SK-N-SH (cell line): ENCODE measurements around the gene KCNMB1.

Source experiments
- CHD2 ChIP-seq: fragments of 150-350 bp; IDR thresholded peaks from 2 replicates; pipeline ENCODE4 v1.6.1; 2018; ENCODE audit warnings: low read length; ENCODE audit not compliant: partially characterized antibody
- FOXJ3 ChIP-seq: sonication (generic); formaldehyde crosslinking; IDR thresholded peaks from 2 replicates; pipeline ENCODE4 v1.5.1; 2020; ENCODE audit warnings: mild to moderate bottlenecking, missing genetic modification reagents
- TAF1 ChIP-seq: IDR thresholded peaks from 2 replicates; pipeline ENCODE4 v1.6.1; 2012; ENCODE audit warnings: low read depth, mild to moderate bottlenecking, low read length, moderate library complexity, borderline replicate concordance
- TCF12 ChIP-seq: IDR thresholded peaks from 2 replicates; pipeline ENCODE4 v1.4.0; 2012

- no peak for TF ChIP-seq FOXJ3
- no peak for TF ChIP-seq CHD2
- TF ChIP-seq TAF1 = no peak
- TF ChIP-seq TCF12 = no peak
Observed at GRCh38 chr5:170431571-170431970, 42.4 kb upstream of the KCNMB1 start.
